ENCODE data around the gene E2F4.

The E2F4 gene

DNA sequence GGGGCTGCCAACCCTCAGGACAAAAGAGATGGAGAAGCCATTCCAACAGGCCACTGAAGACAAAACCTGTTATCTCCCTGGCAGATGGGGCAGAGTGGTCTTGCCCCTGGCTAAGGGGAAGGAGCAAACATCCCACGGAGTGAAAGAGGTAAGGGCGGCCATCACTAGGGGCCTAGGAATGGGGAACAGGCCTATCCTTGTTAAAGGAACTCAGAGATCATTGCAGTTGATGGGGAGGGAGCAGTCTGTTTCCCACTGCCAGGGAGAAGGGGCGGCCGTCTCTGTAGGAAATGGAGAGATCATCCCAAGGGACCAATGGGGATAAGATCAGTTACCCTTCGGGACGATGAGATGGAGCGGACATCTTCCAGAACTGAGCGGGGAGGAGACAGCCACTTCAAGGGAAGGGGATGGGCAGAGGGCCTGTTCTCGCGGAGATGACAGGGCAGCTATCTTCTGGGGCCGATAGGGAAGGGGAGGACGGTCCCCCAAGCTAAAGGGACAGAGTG, 34.4 kb downstream of the E2F4 start:
- H3K4me3 ChIP-seq (replicated peaks; ENCODE audit: low read depth, low read length), result peak overlapping the region; percentile 99
- no peak for DNase-seq (ENCODE audit: low read depth)
- TF ChIP-seq, protein P1, sequence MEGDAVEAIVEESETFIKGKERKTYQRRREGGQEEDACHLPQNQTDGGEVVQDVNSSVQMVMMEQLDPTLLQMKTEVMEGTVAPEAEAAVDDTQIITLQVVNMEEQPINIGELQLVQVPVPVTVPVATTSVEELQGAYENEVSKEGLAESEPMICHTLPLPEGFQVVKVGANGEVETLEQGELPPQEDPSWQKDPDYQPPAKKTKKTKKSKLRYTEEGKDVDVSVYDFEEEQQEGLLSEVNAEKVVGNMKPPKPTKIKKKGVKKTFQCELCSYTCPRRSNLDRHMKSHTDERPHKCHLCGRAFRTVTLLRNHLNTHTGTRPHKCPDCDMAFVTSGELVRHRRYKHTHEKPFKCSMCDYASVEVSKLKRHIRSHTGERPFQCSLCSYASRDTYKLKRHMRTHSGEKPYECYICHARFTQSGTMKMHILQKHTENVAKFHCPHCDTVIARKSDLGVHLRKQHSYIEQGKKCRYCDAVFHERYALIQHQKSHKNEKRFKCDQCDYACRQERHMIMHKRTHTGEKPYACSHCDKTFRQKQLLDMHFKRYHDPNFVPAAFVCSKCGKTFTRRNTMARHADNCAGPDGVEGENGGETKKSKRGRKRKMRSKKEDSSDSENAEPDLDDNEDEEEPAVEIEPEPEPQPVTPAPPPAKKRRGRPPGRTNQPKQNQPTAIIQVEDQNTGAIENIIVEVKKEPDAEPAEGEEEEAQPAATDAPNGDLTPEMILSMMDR (IDR thresholded peaks at IDR 0.05; ENCODE audit: low read length, missing control alignments), result no peak

DNA sequence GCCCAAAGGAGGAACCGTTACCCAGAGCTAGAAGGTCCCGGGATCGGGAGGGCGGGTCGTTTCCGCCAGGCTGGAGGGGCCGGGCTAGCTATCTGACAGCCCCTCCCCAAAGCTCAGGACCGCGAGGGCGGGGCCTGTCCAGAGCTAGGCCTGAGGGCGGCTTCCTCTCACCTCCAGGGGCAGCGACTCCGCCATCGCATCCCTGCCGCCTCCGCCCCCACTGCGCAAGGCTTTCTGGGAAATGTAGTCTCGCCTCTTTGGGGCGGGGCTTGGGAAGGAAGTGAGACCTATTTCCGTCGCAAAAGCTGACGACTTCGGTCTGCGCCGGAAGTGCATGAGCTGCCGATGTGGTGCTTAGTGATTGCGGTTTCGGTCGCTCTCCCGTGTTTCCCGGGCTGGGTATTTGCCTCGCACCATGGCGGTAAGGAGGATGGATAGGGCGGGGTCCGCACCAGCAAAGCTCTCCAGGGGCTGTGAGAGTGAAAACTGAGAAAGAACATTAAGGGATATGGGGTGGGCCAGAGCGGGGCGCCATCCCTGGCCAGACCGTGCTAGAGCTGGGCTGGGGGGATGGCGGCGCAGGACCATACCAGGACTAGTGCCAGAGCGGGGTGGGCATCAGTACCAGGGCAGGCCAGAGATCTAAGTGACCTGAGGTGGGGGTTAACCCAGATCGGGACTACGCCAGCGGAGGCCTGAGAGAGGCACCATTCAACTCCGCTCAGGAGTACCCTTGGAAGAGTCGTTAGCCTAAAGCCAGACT, 35.0 kb downstream of the E2F4 start, which contains the start of gene TMEM208:
TSS of gene TMEM208 (plus strand) at position 327 of the 763 bp plus-strand sequence. CDS start at position 416, 89 bp downstream.
- TF ChIP-seq, protein P1 (IDR thresholded peaks at IDR 0.05; ENCODE audit: low read length, missing control alignments), result no peak
- peak; percentile 99 for DNase-seq (ENCODE audit: low read depth)

DNA sequence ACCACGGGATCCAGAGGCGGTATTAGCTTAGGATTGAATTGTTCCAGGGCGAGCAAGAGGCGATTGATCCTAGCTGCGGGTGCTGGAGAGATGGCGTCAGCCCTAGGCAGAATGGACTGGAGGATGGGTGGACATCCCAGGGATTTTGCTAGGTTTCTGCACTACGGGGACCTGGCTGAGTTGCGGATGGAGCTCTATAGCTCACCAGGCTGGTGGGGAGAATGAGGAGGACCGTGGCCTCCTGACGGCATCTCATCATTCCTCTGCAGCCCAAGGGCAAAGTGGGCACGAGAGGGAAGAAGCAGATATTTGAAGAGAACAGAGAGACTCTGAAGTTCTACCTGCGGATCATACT, 35.6 kb downstream of the E2F4 start:
- no peak for DNase-seq (ENCODE audit: low read depth)
- TF ChIP-seq, protein P1 (IDR thresholded peaks at IDR 0.05; ENCODE audit: low read length, missing control alignments), result no peak
- H3K4me3 ChIP-seq (replicated peaks; ENCODE audit: low read depth, low read length), result peak overlapping the region; percentile 99

More for the DNA sequence above, 35.0 kb downstream of the E2F4 start, which contains the start of gene TMEM208:
- peak within 1 kb of the TSS; percentile 99 for H3K4me3 ChIP-seq (replicated peaks; ENCODE audit: low read depth, low read length)

DNA sequence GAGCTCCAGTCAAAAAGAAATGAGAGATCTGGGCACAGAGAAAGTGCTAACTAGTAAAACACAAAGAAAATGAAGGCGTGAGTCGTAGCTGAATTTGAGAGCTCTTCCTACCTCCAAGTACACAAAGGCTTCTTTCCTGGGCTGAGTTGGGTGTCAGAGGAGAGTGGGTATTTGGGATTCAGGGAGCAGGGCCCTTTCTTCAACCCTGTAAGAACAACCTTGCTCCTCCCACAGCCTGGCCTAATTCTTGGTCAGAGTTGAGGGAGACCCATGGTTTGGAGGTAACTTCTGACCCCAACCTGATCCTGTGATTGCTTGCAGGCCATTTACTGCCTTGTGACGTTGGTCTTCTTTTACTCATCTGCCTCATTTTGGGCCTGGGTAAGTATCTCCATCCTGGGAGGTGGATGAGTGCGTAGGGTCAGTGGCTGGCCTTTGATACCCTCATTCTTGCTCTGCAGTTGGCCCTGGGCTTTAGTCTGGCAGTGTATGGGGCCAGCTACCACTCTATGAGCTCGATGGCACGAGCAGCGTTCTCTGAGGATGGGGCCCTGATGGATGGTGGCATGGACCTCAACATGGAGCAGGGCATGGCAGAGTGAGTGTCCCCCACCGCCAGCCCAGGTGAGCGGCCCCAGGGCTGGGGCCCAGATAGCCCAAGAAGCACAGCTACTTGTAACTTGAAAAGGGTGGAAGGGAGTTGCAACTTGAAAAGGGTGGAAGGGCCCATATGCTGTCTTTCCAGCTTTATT, 36.3 kb downstream of the E2F4 start:
- H3K4me3 ChIP-seq (replicated peaks; ENCODE audit: low read depth, low read length), result peak overlapping the region; percentile 99
- TF ChIP-seq, protein P1 (IDR thresholded peaks at IDR 0.05; ENCODE audit: low read length, missing control alignments), result no peak
- no peak for DNase-seq (ENCODE audit: low read depth)

DNA sequence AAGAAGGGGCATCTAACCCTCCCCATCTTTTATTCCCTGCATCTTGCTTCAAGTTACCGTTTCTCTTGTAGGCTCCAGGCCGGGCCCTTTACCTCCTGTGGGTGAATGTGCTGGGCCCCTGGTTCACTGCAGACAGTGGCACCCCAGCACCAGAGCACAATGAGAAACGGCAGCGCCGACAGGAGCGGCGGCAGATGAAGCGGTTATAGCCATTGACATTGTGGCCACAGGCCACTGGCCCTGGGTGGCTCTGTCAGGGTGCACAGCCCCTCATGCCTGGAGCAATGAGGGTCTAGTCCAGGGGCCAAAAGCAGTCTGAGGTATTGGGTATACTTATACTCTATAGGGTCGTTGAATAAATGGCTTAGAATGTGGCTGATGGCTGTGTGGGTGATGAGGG, 37.0 kb downstream of the E2F4 start:
- DNase-seq (ENCODE audit: low read depth), result no peak
- TF ChIP-seq, protein P1 (IDR thresholded peaks at IDR 0.05; ENCODE audit: low read length, missing control alignments), result no peak
- no peak overlapping the region for H3K4me3 ChIP-seq (replicated peaks; ENCODE audit: low read depth, low read length)

DNA sequence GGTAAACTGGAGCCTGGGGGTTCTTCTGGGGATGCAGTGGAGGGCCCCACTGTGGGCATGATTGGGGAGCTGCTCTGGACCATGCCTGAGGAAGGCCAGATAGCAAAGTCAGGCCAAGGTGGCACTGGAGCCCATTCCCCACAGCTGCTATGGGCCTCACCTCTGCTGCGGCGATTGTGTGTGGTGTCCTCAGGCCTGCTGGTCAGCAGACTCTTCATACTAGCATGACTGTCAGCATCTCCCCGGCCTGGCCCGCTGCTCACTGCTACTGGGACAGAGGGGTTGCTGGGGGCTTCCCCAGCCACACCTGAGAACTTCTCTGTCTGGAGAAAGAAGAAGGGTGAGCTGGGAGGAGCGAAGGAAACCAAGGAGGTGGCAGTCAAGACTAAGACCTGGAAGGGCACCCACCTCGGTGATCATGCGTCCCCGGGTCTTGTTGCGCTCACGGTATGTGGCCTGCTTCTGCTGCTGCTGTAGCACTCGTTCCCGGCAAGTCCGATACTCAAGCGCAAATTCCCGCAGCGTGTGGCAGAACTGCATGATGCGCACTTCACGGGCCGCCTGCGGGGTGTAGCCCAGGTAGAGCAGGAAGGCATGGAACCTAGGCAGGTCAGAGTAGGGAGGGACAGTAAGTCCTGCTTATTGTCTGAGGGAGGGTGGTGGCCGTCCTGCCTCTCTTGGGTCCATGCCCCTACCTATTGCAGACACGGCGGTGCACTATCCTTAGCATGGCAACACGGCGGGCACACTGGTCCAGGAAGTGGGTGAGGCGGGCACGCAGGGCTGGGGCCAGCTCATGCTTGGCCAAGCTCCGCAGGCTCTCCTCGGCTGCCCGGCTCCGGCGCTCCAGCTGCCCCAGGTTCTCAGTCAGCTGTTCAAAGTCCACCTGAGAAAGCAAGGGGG, 38.2 kb downstream of the E2F4 start:
- TF ChIP-seq, protein P1 (IDR thresholded peaks at IDR 0.05; ENCODE audit: low read length, missing control alignments), result no peak
- H3K4me3 ChIP-seq (replicated peaks; ENCODE audit: low read depth, low read length), result no peak overlapping the region
- no peak for DNase-seq (ENCODE audit: low read depth)

All from fibroblast of pulmonary artery (primary cell).